ENCODE measurements around the gene ABCA7. TPM values are rescaled to one million over a fixed set of nuclear protein-coding genes. Genes with fewer than 3 reads are reported as not detected.

The ABCA7 gene
- total and polyA plus RNA-seq, 2 of the 13 experiments (the other 11 are each of a cell fraction or from before 2014, with no cell fraction given) = 4.4 to 32.4 TPM

DNA sequence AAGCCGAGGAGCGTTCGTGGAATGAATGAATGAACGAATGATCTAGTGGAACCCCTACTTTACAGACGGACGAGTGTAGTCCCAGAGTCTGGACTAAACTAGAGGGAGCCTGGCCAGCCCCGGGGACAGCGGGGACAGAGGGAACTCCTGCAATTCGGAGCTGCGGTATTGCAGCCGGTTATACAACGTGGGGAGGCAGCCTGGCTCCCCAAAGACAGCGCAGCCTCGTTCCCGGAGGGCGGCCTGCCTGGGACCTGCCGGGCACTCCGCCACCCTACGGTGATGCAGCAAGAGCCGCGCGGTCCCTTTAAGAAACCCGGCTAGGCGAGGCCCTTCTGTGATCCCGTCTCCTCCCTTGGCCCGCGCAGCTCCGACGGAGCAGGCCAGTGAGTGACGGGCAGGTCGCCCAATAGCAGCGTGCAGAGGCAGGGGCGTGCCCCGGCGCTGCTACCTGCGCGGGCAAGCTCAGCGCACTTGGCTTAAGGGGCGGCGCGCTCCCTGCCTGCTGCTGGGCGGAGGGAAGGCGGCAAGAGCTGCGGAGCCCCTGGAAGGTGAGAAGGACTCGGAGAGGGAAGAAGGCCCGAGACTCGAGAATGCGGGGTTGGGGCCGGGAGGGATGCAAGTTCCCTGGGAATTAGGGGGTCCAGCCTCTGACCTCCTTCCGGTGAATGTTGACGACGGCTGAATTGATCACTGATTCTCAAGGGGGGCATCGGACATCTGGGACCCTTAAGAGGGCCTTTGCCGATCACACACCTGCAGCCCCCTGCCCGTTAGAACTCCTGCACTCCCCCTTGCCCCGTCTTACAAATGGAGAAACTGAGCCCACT lies at the start of gene ABCA7 (continued):
- TF ChIP-seq ZNF34 (CRISPR knock-in tag; IDR thresholded peaks at IDR 0.05; ENCODE audit: borderline replicate concordance) (no peak), CEBPB (IDR thresholded peaks at IDR 0.05; ENCODE audit: borderline replicate concordance, low read depth, low read length) (no peak), SALL1 (CRISPR knock-in tag; IDR thresholded peaks at IDR 0.05) (peak; percentile 66; the same call in 1 of the 2 replicates), ZNF713 (CRISPR knock-in tag; IDR thresholded peaks at IDR 0.05) (no peak), ZNF12 (CRISPR knock-in tag; IDR thresholded peaks at IDR 0.05) (0 out of 2 replicates have a peak, but pooled peaks have one; percentile 22), ZNF792 (CRISPR knock-in tag; IDR thresholded peaks at IDR 0.05) (no peak), ZNF788 (CRISPR knock-in tag; IDR thresholded peaks at IDR 0.05; ENCODE audit: borderline replicate concordance) (peak; percentile 31; the same call in 1 of the 2 replicates), ATF7 (IDR thresholded peaks at IDR 0.05) (no peak), ATF7 (CRISPR knock-in tag; IDR thresholded peaks at IDR 0.05) (no peak; the same call in 1 of the 2 replicates), ZNF337 (CRISPR knock-in tag; IDR thresholded peaks at IDR 0.05; ENCODE audit: borderline replicate concordance, low read depth) (0 out of 2 replicates have a peak, but pooled peaks have one; percentile 34), ZFP36L2 (CRISPR knock-in tag; IDR thresholded peaks at IDR 0.05) (no peak), ZNF354B (CRISPR knock-in tag; IDR thresholded peaks at IDR 0.05) (no peak), ZMYM4 (CRISPR knock-in tag; IDR thresholded peaks at IDR 0.05) (peak; percentile 44; the same call in 1 of the 2 replicates), SP4 (CRISPR knock-in tag; IDR thresholded peaks at IDR 0.05) (peak; percentile 88; the same call in 1 of the 2 replicates), TBP (CRISPR knock-in tag; IDR thresholded peaks at IDR 0.05) (no peak), PAF1 (CRISPR knock-in tag; IDR thresholded peaks at IDR 0.05) (no peak), ZSCAN21 (CRISPR knock-in tag; IDR thresholded peaks at IDR 0.05; ENCODE audit: borderline replicate concordance) (peak; percentile 57; the same call in 1 of the 2 replicates), JDP2 (CRISPR knock-in tag; IDR thresholded peaks at IDR 0.05; ENCODE audit: borderline replicate concordance) (no peak)
- TF ChIP-seq, protein P1, sequence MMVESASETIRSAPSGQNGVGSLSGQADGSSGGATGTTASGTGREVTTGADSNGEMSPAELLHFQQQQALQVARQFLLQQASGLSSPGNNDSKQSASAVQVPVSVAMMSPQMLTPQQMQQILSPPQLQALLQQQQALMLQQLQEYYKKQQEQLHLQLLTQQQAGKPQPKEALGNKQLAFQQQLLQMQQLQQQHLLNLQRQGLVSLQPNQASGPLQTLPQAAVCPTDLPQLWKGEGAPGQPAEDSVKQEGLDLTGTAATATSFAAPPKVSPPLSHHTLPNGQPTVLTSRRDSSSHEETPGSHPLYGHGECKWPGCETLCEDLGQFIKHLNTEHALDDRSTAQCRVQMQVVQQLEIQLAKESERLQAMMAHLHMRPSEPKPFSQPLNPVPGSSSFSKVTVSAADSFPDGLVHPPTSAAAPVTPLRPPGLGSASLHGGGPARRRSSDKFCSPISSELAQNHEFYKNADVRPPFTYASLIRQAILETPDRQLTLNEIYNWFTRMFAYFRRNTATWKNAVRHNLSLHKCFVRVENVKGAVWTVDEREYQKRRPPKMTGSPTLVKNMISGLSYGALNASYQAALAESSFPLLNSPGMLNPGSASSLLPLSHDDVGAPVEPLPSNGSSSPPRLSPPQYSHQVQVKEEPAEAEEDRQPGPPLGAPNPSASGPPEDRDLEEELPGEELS (CRISPR knock-in tag; IDR thresholded peaks at IDR 0.05) = no peak
- TF ChIP-seq, protein P2, sequence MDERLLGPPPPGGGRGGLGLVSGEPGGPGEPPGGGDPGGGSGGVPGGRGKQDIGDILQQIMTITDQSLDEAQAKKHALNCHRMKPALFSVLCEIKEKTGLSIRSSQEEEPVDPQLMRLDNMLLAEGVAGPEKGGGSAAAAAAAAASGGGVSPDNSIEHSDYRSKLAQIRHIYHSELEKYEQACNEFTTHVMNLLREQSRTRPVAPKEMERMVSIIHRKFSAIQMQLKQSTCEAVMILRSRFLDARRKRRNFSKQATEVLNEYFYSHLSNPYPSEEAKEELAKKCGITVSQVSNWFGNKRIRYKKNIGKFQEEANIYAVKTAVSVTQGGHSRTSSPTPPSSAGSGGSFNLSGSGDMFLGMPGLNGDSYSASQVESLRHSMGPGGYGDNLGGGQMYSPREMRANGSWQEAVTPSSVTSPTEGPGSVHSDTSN (CRISPR knock-in tag; IDR thresholded peaks at IDR 0.05) = peak; percentile 99
- TF ChIP-seq, protein P3, sequence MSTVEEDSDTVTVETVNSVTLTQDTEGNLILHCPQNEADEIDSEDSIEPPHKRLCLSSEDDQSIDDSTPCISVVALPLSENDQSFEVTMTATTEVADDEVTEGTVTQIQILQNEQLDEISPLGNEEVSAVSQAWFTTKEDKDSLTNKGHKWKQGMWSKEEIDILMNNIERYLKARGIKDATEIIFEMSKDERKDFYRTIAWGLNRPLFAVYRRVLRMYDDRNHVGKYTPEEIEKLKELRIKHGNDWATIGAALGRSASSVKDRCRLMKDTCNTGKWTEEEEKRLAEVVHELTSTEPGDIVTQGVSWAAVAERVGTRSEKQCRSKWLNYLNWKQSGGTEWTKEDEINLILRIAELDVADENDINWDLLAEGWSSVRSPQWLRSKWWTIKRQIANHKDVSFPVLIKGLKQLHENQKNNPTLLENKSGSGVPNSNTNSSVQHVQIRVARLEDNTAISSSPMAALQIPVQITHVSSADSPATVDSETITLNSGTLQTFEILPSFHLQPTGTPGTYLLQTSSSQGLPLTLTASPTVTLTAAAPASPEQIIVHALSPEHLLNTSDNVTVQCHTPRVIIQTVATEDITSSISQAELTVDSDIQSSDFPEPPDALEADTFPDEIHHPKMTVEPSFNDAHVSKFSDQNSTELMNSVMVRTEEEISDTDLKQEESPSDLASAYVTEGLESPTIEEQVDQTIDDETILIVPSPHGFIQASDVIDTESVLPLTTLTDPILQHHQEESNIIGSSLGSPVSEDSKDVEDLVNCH (CRISPR knock-in tag; IDR thresholded peaks at IDR 0.05) = no peak
- TF ChIP-seq, protein P4, sequence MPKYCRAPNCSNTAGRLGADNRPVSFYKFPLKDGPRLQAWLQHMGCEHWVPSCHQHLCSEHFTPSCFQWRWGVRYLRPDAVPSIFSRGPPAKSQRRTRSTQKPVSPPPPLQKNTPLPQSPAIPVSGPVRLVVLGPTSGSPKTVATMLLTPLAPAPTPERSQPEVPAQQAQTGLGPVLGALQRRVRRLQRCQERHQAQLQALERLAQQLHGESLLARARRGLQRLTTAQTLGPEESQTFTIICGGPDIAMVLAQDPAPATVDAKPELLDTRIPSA (CRISPR knock-in tag; IDR thresholded peaks at IDR 0.05; ENCODE audit: borderline replicate concordance) = no peak
- TF ChIP-seq, protein P5, sequence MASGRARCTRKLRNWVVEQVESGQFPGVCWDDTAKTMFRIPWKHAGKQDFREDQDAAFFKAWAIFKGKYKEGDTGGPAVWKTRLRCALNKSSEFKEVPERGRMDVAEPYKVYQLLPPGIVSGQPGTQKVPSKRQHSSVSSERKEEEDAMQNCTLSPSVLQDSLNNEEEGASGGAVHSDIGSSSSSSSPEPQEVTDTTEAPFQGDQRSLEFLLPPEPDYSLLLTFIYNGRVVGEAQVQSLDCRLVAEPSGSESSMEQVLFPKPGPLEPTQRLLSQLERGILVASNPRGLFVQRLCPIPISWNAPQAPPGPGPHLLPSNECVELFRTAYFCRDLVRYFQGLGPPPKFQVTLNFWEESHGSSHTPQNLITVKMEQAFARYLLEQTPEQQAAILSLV (CRISPR knock-in tag; IDR thresholded peaks at IDR 0.05; ENCODE audit: borderline replicate concordance) = peak; percentile 26; the same call in 1 of the 2 replicates

All from HepG2 (cell line).